ENCODE measurements around the gene CD47. TPM values are rescaled to one million over a fixed set of nuclear protein-coding genes. Genes with fewer than 3 reads are reported as not detected.

CD47 gene
- total and polyA plus RNA-seq, 10 of the 15 experiments (the other 5 are each of a cell fraction or from before 2014, with no cell fraction given): 22.9 to 175 (median 81.1) TPM

GRCh38 chr3:107993771-107994170 lies 97.1 kb downstream of the CD47 start:
- no peaks in the 10 kb centered on the region for H3K4me1 ChIP-seq (ENCODE audit: control insufficient read depth, insufficient read depth, low read length)
- ChIA-PET CTCF (no interaction called here), RAD21 (ENCODE audit: unreplicated experiment) (no interaction called here), POLR2A (no interaction called here), SMC1A (ENCODE audit: uncharacterized antibody, unreplicated experiment) (interaction anchor here (0.6 to 1.4 kb wide), 2 partner anchors 8 to 352 kb away, joined by 3 to 4 read pairs; no protein-coding TSS in a partner anchor)
- H3K27me3 ChIP-seq (replicated peaks in 1 of 2; ENCODE audit: control insufficient read depth in 2 of 2, insufficient read depth in 2 of 2, low read length in 1 of 2): no peaks in the 10 kb centered on the region; a peak in 1 of 4 replicates
- no peak overlapping the region for H3K4me2 ChIP-seq (ENCODE audit: control insufficient read depth, insufficient read depth)
- no peak overlapping the region for H3K27ac ChIP-seq (ENCODE audit: control insufficient read depth, insufficient read depth)
- H3K79me2 ChIP-seq (ENCODE audit: control insufficient read depth, insufficient read depth, low read length): no peaks in the 10 kb centered on the region
- 0% methylated on average over 1 of the region's 1 CpG for WGBS (ENCODE audit: insufficient coverage, insufficient replicate concordance, low lambda C conversion rate, missing lambda C conversion rate)
- no peak overlapping the region for H3K4me3 ChIP-seq
- no TSS peak for BruUV-seq (replicated peaks)
- no peak for DNase-seq (ENCODE audit: low read depth, low spot score)
- no peaks in the 10 kb centered on the region for H3K9me3 ChIP-seq (replicated peaks; ENCODE audit: control insufficient read depth, insufficient read depth, low read length)
- TF ChIP-seq SIX5 (IDR thresholded peaks at IDR 0.05; ENCODE audit: low read depth, low read length, severe bottlenecking) (no peak), ZNF274 (IDR thresholded peaks at IDR 0.05; ENCODE audit: insufficient read depth, insufficient read length) (no peak), SUPT20H (IDR thresholded peaks at IDR 0.05; ENCODE audit: borderline replicate concordance, control insufficient read depth, low read depth, low read length) (no peak), ATF2 (IDR thresholded peaks at IDR 0.05; ENCODE audit: low read length) (no peak)
- no peaks in the 10 kb centered on the region for H4K20me1 ChIP-seq (ENCODE audit: control insufficient read depth, insufficient read depth)
- H2AFZ ChIP-seq (ENCODE audit: control insufficient read depth, low read depth, low read length): no peak overlapping the region
- in situ Hi-C loops (cut with MboI) (no loop called here), intact Hi-C loops (cut with micrococcal nuclease; ENCODE audit: unreplicated experiment) (no loop called here)
- H3K9ac ChIP-seq (ENCODE audit: control insufficient read depth, insufficient read depth, low read length): no peak overlapping the region
- no peak for ATAC-seq
- FAIRE-seq: no peak
- H3K36me3 ChIP-seq (ENCODE audit: control insufficient read depth in 2 of 2, insufficient read depth in 2 of 2, low read length in 1 of 2): no peaks in the 10 kb centered on the region

Other genes with a start within 250 kb of the CD47 start
- 8.2 and 10.7 TPM in 2 replicates for gene IFT57, start 131.4 kb upstream of the CD47 start, total RNA-seq (2014; rRNA removed)
- 5.8 and 6.6 TPM in 2 replicates for gene IFT57, start 131.4 kb upstream of the CD47 start, total RNA-seq (2014; rRNA removed; fragmentation: Illumina TruSeq; extraction: Trizol)
- gene IFT57, start 131.4 kb upstream of the CD47 start, total RNA-seq (2021): 9.0 and 9.3 TPM in 2 replicates
- gene IFT57, start 131.4 kb upstream of the CD47 start, polyA plus RNA-seq (2011; rRNA removed): 13.3 and 18.5 TPM in 2 replicates
- 6.8 and 9.7 TPM in 2 replicates for gene IFT57, start 131.4 kb upstream of the CD47 start, polyA plus RNA-seq (2014; fragmentation: Illumina TruSeq; extraction: Trizol)
- gene IFT57, start 131.4 kb upstream of the CD47 start, polyA plus RNA-seq (2014; fragmentation: Nextera tagmentation; extraction: Ambion mirVana): 1 to 10 TPM; 1.8 to 2.8 TPM
- 6.4 and 7.5 TPM in 2 replicates for gene IFT57, start 131.4 kb upstream of the CD47 start, polyA plus RNA-seq (2014; rRNA removed)
- 10 to 100 TPM; 23.2 to 25.0 TPM for gene IFT57, start 131.4 kb upstream of the CD47 start, polyA plus RNA-seq (2016; fragmentation: Nextera tagmentation; extraction: Ambion mirVana)
- 0.11 and 0.16 TPM in 2 replicates for gene HHLA2, start 205.5 kb upstream of the CD47 start, total RNA-seq (2014; rRNA removed)
- 0.31 and 0.37 TPM in 2 replicates for gene HHLA2, start 205.5 kb upstream of the CD47 start, total RNA-seq (2014; rRNA removed; fragmentation: Illumina TruSeq; extraction: Trizol)
- 0.11 and 0.18 TPM in 2 replicates for gene HHLA2, start 205.5 kb upstream of the CD47 start, total RNA-seq (2021)
- gene HHLA2, start 205.5 kb upstream of the CD47 start, polyA plus RNA-seq (2011; rRNA removed): 1.3 and 1.6 TPM in 2 replicates
- gene HHLA2, start 205.5 kb upstream of the CD47 start, polyA plus RNA-seq (2014; fragmentation: Illumina TruSeq; extraction: Trizol): 0.28 and 0.52 TPM in 2 replicates
- under 1 TPM in 1 of 2 experiments, not detected in 1; 0.27 TPM for gene HHLA2, start 205.5 kb upstream of the CD47 start, polyA plus RNA-seq (2014; fragmentation: Nextera tagmentation; extraction: Ambion mirVana)
- 0.16 and 0.32 TPM in 2 replicates for gene HHLA2, start 205.5 kb upstream of the CD47 start, polyA plus RNA-seq (2014; rRNA removed)
- gene HHLA2, start 205.5 kb upstream of the CD47 start, polyA plus RNA-seq (2016; fragmentation: Nextera tagmentation; extraction: Ambion mirVana): under 1 TPM; 0.23 to 0.54 TPM